Fibroblast of lung (primary cell): ENCODE results near the gene HID1. TPM values are rescaled to one million over a fixed set of nuclear protein-coding genes. Genes with fewer than 3 reads are reported as not detected.

Source experiments
- DNase-seq, 2 donors: peaks; one replicate each; pipeline versions ENCODE4 v3.0.0 to v3.0.0-alpha.2; 2010; ENCODE audit warnings: low read depth in 2 of 2
- H2AFZ ChIP-seq: 2 replicates; pipeline ENCODE4 v1.5.1; 2012; ENCODE audit warnings: low read length, control low read depth, inconsistent platforms
- H3K27ac ChIP-seq: 2 replicates; pipeline ENCODE4 v1.5.1; 2011; ENCODE audit warnings: low read length, control low read depth; ENCODE audit not compliant: insufficient read depth
- H3K27me3 ChIP-seq: 2 replicates; pipeline ENCODE4 v1.5.1; 2011; ENCODE audit warnings: mild to moderate bottlenecking, low read length; ENCODE audit not compliant: control insufficient read depth, insufficient read depth
- H3K36me3 ChIP-seq: 2 replicates; pipeline ENCODE4 v1.5.1; 2011; ENCODE audit warnings: low read length; ENCODE audit not compliant: control insufficient read depth, insufficient read depth
- H3K4me1 ChIP-seq: 2 replicates; pipeline ENCODE4 v1.5.1; 2011; ENCODE audit warnings: low read length; ENCODE audit not compliant: control insufficient read depth, insufficient read depth; ENCODE audit errors: extremely low read depth
- H3K4me2 ChIP-seq: 2 replicates; pipeline ENCODE4 v1.5.1; 2011; ENCODE audit warnings: low read length, control low read depth; ENCODE audit not compliant: insufficient read depth; ENCODE audit errors: extremely low read depth
- H3K4me3 ChIP-seq, 4 experiments: fragments of 200-600 bp in 1 of 4; sonication (generic) in 1 of 4; replicated peaks in 1 of 4; 2 replicates each; pipeline ENCODE4 v1.5.1; 2011 to 2016; ENCODE audit warnings: low read length in 4 of 4, low read depth in 3 of 4, mild to moderate bottlenecking in 3 of 4, control low read depth in 2 of 4, inconsistent platforms in 1 of 4, mixed read lengths in 1 of 4; ENCODE audit not compliant: insufficient read depth in 1 of 4; ENCODE audit errors: control extremely low read depth in 1 of 4
- H3K79me2 ChIP-seq: 2 replicates; pipeline ENCODE4 v1.5.1; 2012; ENCODE audit warnings: mild to moderate bottlenecking, low read length, inconsistent platforms; ENCODE audit not compliant: control insufficient read depth, insufficient read depth
- H3K9ac ChIP-seq: 2 replicates; pipeline ENCODE4 v1.5.1; 2011; ENCODE audit warnings: mild to moderate bottlenecking, low read length, control low read depth; ENCODE audit not compliant: insufficient read depth
- H3K9me3 ChIP-seq: 2 replicates; pipeline ENCODE4 v1.5.1; 2012; ENCODE audit warnings: low read depth, low read length; ENCODE audit not compliant: control insufficient read depth, insufficient read depth
- H4K20me1 ChIP-seq: 2 replicates; pipeline ENCODE4 v1.5.1; 2011; ENCODE audit warnings: low read length; ENCODE audit not compliant: control insufficient read depth, insufficient read depth; ENCODE audit errors: extremely low read depth
- CTCF ChIP-seq, 2 donors: IDR thresholded peaks in 1 of 2; conservative IDR thresholded peaks in 1 of 2; 1 replicate in 1 of 2; 2 replicates in 1 of 2; pipeline ENCODE4 v1.5.1; 2011 to 2012; ENCODE audit warnings: low read length in 2 of 2, control low read depth in 1 of 2, inconsistent platforms in 1 of 2, low read depth in 1 of 2, mild to moderate bottlenecking in 1 of 2
- EZH2 ChIP-seq: IDR thresholded peaks from 2 replicates; pipeline ENCODE4 v1.5.1; 2012; ENCODE audit warnings: low read length, control low read depth, mild to moderate bottlenecking; ENCODE audit errors: missing control alignments
- polyA plus RNA-seq, 2 donors: library from polyadenylated mRNA; depleted of rRNA in 1 of 2; stranded (reverse) in 1 of 2; unstranded in 1 of 2; fragments of >200 nt; gene quantifications; 2 replicates each; pipeline ENCODE4 v1.2.1, GENCODE V29; 2011 to 2012; ENCODE audit warnings: missing spikeins in 1 of 2
- total RNA-seq: library from RNA; depleted of rRNA; stranded (reverse); fragments of >200 nt; gene quantifications from 2 replicates; pipeline ENCODE4 v1.2.1, GENCODE V29; 2014

The HID1 gene
- total and polyA plus RNA-seq, 2 donors (not counting 1 experiment from before 2014, with no cell fraction given) = 0.17 to 0.23 TPM

GRCh38 chr17:74946641-74947040, 25.9 kb downstream of the HID1 start:
- Histone ChIP-seq H3K4me1 (no peaks in the 10 kb centered on the region), H3K9ac (no peak overlapping the region), H3K36me3 (no peaks in the 10 kb centered on the region), H4K20me1 (no peaks in the 10 kb centered on the region), H3K27me3 (peaks cover 17% of the 10 kb centered on the region), H3K9me3 (no peaks in the 10 kb centered on the region), H3K4me3 (no peak overlapping the region), H2AFZ (no peak overlapping the region), H3K27ac (no peak overlapping the region), H3K4me2 (no peak overlapping the region), H3K79me2 (no peaks in the 10 kb centered on the region)
- DNase-seq = no peak
- TF ChIP-seq CTCF (conservative IDR thresholded peaks at IDR 0.05 in 1 of 2, IDR thresholded peaks at IDR 0.05 in 1 of 2; ENCODE audit: low read depth in 1 of 2, low read length in 2 of 2) (no peak), EZH2 (no peak)

GRCh38 chr17:74945543-74945942, 27.0 kb downstream of the HID1 start:
- Histone ChIP-seq H3K9me3 (no peaks in the 10 kb centered on the region), H3K4me3 (no peak overlapping the region), H3K9ac (no peak overlapping the region), H3K27me3 (peaks cover 15% of the 10 kb centered on the region), H3K36me3 (no peaks in the 10 kb centered on the region), H3K79me2 (no peaks in the 10 kb centered on the region), H3K4me1 (no peaks in the 10 kb centered on the region), H3K27ac (no peak overlapping the region), H2AFZ (no peak overlapping the region), H3K4me2 (no peak overlapping the region), H4K20me1 (no peaks in the 10 kb centered on the region)
- DNase-seq = no peak
- no peak for TF ChIP-seq CTCF (conservative IDR thresholded peaks at IDR 0.05 in 1 of 2, IDR thresholded peaks at IDR 0.05 in 1 of 2; ENCODE audit: low read depth in 1 of 2, low read length in 2 of 2)
- TF ChIP-seq EZH2 = no peak

GRCh38 chr17:74943808-74944522, 28.6 kb downstream of the HID1 start:
- Histone ChIP-seq H4K20me1 (no peaks in the 10 kb centered on the region), H2AFZ (no peak overlapping the region), H3K9ac (no peak overlapping the region), H3K4me3 (no peak overlapping the region), H3K27me3 (peaks cover 17% of the 10 kb centered on the region), H3K79me2 (no peaks in the 10 kb centered on the region), H3K4me1 (no peaks in the 10 kb centered on the region), H3K9me3 (no peaks in the 10 kb centered on the region), H3K36me3 (no peaks in the 10 kb centered on the region), H3K27ac (no peak overlapping the region), H3K4me2 (no peak overlapping the region)
- no peak for DNase-seq
- no peak for TF ChIP-seq EZH2
- no peak for TF ChIP-seq CTCF (conservative IDR thresholded peaks at IDR 0.05 in 1 of 2, IDR thresholded peaks at IDR 0.05 in 1 of 2; ENCODE audit: low read depth in 1 of 2, low read length in 2 of 2)
